HG03039 (cell line): Measurements from ENCODE around the gene KCNJ4.

Experiments used
- ATAC-seq: cut with Tn5 transposase; IDR thresholded peaks from one replicate; pipeline ENCODE4 v1.9.1; 2021; ENCODE audit warnings: mild to moderate bottlenecking, moderate library complexity; ENCODE audit not compliant: unreplicated experiment

Gene KCNJ4

DNA sequence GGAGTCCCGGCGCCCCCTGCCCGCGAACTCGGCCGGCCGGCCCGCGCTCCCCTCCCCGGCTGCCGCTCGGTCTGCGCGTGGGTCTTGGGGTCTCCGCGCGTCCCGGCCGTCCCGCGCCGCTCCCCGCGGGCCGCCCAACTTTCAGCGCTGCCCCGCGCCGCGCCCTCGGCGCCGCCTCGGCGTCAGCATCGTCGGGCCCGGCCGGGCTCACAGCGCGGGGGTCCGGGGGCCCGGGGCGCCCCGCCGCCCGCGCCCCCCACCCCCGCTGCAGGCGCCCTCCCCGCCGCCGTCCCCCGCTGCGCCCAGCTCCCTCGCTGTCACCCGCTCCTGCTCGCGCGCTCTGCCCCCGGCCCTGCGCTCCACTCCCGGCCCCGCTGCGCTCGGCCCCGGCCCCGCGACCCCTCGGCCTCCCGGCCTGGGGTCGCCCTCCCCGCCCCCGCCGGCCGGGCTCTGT is at the start of gene KCNJ4:
Gene KCNJ4 (minus strand): TSS at position 124 of the 454 bp plus-strand sequence. CDS start 27,067 bp downstream, outside the sequence.
- ATAC-seq = no peak

DNA sequence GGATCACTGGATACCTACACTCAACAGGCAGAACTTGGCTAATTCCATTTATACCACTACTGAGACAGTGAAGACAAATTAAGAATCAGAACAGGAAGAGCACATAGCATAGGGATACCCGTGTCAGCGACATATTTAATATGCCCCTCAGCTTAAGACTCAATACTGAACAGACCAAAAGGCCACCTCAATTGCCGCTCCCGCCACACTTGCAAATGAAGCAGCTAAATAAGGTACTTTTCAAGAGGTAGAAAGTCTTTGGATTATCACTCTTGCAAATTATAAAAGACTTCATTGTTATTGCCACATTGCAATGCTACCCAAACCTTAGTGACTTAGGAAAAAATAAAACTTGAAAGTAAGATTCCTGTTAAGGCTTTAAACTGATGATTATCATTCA is 48.0 kb upstream of the KCNJ4 start:
- no peak for ATAC-seq

DNA sequence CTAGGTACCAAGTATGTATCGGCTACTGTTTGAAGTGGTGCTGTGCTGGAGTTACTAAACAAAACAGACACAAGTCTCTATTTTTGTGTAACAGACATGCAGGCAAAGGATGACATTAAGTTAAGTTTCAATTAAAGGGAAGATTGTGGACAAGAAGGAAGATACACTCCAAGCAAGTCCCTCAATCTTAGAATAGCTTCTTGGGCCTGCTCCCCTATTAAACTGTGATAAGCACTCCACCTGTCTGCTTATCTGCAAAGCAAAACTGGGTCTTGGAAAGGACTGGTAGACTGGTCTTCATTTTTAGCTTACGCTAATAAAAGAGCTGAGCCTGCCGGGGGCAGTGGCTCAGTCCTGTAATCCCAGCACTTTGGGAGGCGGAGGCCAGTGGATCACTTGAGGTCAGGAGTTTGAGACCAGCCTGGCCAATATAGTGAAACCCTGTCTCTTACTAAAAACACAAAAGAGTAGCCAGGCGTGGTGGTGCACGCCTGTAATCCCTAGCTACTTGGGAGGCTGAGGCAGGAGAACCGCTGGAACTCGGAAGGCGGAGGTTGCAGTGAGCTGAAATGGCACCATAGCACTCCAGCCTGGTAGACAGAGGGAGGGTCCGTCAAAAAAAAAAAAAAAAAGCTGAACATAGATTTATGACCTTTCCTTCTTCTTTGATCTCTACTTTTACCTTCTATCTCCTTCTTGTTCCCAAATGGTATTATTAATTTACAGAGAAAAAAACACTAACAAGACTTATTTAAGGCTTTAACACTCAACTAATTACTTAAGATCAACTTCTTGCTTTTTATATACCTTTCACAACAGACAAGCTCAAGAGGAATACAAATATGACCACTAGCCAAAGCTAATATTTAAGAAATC is 47.0 kb upstream of the KCNJ4 start:
- ATAC-seq = no peak

DNA sequence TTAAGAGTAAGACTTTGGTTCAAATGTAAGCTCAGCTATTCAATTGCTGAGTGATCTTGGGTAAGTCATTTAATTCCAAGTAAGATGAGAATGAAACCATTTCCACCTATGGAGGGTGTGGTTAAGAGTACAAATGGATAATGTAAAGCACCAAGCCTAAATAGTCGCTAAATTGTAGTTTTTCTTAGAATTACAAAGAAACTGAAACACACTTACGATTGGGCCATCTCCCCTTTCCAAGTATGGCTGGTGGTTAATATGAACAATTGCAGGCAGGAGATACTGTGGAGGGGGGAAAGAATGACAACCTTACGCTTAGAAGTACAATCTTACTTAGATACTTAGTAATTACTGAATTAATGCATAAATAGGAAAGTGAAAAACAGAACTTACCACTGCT is 42.9 kb upstream of the KCNJ4 start:
- no peak for ATAC-seq

DNA sequence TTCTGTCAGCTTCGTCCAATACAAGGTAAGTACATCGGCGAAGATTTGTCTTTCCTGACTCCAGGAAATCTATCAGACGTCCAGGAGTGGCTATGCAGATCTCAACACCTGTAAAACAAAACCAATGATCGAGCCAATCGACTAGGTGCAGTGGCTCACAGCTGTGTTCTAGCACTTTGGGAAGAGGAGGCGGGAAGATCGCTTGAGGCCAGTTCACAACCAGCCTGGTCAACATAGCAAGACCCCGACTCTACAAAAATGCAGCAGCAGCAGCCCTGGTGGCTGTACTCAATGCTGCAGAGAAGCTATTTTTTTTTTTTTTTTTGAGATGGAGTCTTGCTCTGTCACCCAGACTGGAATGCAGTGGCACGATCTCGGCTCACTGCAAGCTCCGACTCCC is 39.9 kb upstream of the KCNJ4 start:
- ATAC-seq = no peak

DNA sequence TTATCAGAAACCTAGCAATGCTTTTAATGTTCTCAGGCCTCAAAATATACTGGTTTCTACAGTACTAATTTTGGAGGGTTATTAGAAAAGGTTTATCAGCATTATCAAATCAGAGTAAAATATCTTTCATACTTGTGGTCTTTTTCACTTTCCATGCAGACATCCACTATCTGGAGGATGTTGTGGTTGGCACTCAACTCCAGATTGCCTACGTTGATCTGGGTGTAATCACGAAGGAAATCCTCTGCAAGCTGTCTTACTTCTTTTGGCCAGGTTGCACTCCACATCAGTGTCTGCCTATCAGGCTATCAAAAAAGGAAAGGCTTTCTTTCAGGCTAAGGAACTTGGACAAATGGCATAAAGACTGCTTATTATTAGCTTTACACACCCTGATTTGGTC is 39.5 kb upstream of the KCNJ4 start:
- ATAC-seq = no peak

DNA sequence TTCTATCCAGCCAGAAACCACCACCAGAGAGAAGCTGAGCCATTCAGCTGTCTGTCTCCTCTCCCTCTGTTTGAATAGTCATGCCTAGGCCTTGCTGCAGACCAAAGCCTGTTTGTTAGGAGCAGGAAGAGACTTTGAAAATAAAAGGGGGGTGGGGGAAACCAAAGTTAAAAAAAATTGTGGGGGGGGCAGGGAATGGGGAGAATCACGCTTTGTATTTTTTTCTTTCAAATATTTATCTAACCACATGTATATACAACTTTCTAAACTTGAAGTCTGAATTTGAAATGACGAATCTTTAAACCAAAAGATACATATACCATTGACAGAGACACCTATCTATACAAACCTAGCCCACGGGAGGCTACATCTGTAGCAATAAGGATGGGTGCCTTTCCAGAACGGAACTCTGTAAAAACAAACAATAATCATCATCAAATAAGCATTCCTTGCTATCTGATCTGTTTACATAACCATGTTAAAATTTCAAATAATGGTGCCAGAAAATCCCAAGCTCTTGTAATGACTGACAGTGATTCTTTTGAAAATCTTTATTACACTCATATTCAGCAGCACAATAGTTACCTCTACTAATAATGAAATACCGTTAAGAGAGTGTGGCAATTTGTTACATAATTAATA is 36.8 kb upstream of the KCNJ4 start:
- no peak for ATAC-seq

DNA sequence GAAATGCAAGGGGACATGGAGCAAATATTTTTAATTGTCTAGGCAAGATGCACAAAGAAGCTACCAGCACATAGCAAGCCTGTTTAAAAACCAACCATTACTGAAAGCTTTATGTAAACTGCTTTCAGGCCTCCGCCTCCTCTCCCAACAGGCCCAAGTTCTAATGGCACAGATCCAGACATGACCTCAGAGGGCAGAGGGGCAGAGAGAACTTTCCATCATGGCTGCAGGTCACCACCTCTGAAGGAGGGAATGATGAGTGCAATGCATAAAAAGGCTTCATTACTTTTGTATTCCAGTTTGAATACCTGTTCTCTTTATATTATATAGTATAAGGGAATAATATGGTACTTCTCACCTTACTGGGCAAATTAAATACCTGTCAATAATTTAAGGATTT is 35.9 kb upstream of the KCNJ4 start:
- no peak for ATAC-seq

DNA sequence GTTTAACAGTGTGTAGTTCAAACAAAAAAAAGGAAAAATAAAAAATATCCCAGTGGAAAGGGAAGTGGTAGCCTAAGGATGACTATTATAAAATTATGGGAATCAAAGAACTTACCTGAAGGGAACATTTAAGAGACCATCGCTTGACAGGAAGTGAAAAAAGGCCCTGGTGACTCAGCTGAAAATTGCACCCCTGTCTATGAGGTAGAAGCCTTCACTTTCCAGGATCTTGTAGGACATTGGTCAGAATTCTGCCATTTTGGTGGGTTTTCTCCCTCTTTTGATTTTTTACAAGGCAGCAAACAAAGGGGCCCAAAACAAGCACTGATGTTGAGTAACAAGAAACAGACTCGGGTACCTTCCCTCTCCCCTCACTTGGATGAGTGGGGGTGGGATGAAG is 35.5 kb upstream of the KCNJ4 start:
- ATAC-seq = no peak

DNA sequence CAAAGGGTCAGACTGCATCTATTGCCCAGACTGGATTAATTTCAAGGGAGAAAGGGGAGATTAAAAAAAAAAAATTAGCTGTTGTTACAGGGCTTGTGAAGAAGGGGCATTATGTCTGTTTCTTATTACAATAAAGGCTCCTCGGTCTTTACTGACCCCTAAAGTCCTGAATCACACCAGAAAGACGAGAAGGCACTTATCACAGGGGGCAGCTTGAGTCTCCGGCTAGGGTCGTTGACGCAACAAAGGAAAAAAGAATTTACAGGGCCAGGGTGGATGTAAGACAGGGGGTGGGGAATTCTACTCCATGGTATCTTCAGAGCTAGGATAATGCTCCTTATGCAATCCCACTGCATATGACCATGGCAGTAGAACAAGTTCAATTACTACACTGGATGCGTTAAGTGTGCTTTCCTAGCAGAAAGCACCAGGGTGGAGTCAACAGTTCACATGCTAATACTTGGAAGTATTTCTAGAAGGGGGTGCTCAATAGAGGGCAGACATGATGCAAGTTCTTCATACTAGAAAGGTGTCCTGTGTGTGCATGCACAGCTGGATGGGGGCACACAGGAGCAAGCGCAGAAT is 34.7 kb upstream of the KCNJ4 start:
- no peak for ATAC-seq

DNA sequence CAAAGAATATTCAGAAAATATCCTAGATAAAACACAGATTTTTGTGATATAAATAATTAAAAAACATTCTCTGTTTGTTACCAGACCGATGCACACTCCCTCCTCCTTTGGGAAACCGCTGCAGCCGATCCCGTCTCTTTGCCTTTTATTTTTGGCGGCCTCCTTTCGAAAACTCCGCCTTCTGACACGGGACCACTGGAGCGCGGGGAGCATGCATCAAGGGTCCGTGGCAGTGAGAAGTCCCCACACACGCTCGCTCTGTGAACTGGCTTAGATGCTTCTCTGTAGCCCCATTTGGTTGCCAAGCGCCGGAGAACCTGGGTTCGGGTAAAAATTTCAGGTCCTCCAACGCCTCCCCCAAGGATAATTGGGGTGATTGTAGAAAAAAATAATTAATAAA is 34.1 kb upstream of the KCNJ4 start:
- no peak for ATAC-seq

DNA sequence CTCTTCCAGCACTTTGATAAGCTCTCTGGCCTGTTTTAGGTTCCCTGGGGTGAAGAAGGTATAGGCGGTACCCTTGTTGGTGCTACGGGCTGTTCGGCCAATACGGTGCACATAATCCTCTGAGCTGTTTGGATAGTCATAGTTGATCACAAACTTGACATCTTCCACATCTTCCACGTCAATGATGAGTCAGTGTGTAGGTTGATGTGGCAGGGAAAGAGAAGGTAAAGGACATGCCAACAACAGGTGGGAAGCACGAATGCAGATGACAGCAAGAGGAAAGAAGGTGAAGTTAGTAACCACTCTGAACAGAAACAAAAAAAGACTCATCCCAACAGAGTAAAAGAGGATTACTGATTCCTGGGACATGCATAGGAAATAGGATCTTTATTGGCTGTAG is 32.9 kb upstream of the KCNJ4 start:
- ATAC-seq = no peak

DNA sequence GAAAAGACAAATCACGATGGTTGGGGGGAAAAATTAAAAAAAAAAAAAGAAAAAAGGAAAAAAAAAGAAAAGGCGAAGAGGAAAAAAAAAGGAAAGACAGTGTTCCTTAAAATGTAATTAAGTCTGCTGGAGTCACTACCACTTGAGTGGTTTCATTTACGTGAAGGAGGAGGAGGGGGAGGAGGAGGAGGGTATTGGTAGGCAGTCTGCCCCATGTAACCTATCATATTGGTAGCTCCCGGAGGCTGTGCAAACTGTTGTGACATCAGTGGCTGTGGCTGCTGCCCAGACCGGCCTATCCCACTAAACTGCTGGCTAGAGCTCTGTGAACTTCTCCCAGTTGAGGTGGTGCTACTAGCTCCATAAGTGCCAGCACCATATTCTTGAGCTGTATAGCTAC is 30.8 kb upstream of the KCNJ4 start:
- no peak for ATAC-seq

DNA sequence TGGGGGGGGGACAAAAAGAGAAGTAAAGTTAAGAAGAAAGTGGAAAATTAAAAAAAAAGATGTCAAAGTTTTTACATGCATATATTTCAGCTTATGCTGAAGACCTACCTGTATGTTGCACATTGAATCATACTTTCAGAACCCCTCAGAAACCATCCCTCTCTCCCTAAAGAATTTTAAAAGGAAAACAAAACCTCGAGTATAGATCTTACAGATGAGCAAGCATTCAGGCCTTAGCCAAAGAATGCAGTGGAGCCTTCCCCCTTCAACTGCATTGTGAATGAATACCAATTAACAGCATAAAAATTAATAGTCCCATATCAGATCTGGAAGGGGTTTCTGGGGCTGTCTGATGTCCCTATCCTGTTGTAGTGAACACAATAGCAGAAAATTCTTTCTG is 29.2 kb upstream of the KCNJ4 start:
- no peak for ATAC-seq

DNA sequence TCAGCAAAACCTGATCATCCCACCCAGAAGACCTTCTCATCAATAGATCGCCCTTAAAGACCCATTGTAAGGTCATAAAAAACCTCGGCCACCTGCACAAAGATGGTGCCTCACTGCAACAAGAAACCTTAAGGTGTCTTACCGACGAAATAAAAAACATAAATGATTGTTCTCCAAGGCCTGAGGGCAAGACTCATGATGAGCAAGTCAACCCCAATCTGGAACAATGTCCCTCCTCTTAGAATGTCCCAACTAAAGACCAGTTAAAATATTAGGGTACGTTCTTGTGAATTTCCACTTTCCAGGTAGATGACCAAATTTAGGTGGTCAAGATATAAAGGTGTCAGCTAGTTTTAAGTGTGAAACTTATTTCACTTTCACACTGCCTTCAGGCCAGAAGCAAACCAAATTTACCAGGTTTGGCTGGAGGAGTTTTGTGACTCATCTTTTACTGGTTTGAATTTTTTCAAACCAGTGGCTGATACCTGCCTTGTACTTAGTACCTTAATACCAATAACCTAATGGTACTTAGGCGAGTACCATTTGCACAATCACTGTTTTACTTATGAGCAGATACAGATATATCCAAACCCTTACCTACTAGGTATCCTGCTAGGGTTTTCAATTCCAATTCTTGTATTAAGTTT is 27.8 kb upstream of the KCNJ4 start:
- no peak for ATAC-seq

DNA sequence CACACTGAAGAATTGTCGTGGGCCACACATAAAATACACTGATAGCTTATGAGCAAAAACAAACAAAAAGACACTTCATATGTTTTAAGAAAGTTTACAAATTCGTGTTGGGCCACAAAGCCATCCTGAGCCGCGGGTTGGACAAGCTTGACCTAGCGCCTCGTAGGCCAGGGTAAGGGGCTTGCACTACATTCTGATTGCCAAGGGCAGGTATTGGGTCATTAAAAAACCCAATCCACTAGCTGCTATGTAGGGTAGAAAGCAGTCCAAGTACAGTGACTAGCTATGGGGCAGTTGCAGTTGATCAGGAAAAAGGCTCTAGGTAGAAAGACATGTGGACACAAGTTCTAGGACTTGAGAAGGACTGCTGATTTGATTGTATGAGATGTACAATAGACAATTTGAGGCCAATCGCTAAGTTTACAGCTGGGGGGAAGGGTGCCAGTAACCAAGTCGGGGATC is 26.9 kb upstream of the KCNJ4 start:
- no peak for ATAC-seq

DNA sequence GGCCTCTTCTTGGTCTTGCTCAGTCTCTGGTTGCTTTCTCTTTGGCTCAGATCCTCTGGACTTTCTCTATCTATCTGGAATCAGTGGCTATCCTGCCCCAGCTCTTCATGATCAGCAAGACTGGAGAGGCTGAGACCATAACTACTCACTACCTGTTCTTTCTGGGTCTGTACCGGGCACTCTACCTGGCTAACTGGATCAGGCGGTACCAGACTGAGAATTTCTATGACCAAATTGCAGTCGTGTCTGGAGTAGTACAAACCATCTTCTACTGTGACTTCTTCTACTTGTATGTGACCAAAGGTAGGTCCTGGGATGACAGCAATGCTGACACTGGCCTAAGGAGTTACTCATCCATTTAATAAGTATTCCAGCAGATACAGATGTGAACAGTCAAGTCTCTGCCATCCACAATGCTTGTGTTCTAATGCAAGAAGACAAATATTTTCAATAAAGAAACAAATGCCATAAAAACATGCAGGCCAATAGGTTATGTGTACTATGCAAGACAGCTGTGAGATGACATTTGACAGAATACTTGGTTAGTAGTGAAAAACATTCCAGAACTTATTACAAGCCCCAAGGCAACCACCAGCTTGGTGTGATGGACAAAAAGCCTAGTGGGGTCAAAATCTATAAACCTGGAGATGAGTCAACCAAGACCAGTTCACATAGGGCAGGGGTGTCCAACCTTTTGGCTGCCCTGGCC is 26.3 kb upstream of the KCNJ4 start:
- ATAC-seq = no peak

DNA sequence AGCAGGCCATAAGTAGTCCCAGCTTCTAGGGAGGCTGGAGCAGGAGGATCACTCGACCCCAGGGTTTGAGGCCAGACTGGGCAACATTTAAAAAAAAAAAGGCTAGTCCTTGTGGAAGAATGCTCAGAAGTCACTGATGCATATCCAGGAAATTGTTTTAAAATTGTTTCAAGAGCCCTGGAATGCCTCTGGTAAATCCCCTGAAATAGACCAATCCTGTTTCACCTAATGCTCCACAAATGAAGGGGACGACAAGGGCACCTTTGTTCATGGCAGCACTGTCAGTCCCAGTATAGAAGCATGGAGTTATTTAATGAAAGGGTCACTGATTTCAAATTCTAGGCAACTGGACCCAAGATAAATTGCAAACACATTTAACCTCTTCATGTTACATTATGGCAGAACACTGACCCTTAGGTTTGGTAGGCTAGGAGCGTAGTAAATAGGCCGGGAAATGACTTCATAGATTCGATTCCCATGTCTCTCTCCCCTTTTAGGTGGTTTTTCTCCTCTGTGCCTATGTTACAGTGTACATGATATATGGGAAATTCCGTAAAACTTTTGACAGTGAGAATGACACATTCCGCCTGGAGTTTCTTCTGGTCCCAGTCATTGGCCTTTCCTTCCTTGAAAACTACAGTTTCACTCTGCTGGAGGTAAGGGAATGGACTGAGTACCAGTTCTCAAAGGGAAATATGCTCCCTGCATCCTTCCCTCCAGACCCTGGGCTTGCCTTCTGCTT is 24.3 kb upstream of the KCNJ4 start:
- no peak for ATAC-seq

DNA sequence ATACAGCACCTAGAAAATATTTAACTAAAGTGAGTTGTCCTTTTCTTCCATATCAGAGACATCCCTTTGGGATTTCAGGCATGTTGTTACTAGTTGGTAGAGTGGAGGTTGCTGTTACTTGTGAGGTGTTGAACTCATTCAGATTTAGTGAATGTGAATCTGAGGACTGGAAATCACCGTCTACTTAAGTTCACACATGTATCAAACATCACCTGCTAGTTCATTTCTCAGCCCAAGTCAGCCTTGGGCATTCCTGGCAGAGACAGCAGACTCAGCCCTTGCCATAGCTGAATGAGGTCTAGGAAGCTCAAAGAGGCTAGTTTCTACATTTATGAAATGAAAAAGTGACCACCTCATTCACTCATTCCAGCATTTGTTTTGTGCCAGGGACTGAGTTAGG is 22.6 kb upstream of the KCNJ4 start:
- ATAC-seq = no peak

DNA sequence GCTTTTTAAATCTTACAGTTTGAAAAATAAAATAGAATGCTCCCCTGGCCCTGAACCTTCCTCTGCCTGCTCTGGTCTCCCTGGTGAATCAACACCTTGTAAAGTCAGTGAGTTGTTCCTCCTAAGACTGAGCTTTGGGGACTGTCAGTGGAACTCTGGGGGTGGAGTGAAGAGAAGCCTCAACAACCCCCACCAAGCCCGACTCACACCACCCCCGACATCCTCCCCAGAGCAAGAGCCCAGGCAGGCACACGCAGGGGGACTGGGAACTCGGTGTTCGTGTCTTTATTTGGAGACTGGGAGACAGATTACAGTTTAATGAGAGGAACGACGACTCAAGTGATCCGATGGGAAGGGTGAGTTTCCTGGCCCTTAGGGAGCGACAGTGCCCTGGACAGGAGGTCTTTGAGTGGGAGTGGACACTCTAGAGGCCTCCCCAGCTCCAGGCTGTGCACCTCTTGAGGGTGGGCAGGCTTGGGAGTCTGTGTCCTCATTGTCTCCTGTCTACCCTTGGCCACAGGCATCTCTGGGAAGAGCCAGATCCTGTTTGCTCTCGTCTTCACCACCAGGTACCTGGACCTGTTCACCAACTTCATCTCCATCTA is 19.1 kb upstream of the KCNJ4 start:
- no peak for ATAC-seq
